ENCODE results near the gene ADGRA1.

DNA sequence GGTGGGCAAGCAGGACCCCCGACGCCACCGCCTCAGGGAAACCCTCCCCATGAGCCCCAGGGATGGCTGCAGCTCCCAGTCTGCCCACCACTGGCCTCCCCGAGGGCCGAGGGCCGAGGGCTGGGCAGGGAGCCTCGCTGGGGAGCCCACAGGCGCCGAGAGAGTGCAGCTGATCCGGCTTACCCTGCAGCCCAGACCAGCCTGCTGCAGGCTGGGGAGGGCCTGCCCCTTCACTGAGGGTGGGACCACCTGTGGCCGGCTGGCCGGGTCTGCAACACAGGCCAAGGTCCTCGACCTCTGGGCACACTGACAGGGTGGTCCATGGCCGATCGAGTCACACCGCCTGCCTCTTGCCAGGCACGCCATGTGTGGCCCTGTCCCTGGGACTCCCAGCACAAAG, 27.3 kb upstream of the ADGRA1 start:
- TF ChIP-seq POLR2A (IDR thresholded peaks at IDR 0.05; ENCODE audit: low read length) = no peak
- no peak for TF ChIP-seq GATA1 (IDR thresholded peaks at IDR 0.05; ENCODE audit: low read depth, low read length)
